ENCODE measurements around the gene RSAD2.
"Not testable (repeated sequence)": the region's sequence is repeated elsewhere in the genome, so short reads cannot be mapped to it uniquely, and the experiment has no call there.

The RSAD2 gene

DNA sequence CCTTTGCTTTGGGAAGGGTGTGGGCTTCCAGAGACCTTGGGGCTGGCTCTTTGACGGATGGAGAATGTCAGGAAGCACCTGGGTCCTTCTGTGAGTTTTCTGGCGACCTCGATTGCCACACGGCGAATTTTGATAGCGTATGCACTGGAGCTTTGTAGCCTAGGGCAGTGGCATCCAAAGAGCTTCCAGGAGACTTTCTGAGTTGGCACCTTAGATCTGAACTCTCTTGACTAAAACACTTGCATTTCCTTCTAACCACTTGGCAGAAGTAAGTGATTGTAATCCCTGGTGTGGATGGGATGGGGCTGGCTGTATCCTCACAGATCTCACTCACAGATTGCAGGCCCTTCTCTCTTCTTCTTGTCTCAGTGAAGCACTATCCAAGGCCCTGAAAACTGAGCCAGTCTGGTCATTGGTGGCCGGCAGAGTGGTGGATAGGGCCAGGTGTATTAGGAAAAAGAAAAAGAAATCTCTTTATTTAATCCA lies 47.4 kb downstream of the RSAD2 start:
- DNase-seq: no peak

DNA sequence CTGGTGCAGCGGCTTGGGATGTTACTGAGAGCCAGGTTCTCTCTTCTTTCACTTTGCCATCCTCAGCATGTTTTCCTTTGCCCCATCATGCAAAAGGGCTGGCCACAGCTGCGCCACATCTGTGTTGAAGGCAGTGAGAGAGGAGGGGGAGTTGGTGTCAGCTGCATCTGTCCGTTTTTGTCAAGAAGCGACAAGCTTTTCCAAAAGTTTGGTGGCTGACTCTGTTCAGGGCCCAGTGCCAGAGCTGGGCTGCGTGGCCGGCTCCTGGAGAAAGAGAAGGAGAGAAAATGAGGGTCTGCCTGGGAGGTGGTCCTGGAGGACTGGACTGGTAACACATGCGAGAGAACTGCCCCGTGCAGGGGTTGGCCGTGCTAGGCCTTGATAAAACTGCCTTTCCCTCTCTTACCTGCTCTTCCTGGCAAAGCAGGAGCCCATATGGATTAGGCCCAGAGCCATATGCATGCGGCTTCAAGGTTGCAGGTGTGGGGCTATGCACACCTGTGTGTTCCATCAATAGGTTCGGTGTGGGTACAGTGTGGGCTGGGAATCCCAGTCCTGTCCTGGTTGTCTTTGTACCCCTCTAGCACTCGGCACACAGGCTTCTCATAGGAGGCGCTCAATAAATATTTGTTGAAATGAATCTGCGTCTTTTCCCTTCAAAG lies 48.6 kb downstream of the RSAD2 start:
- DNase-seq: peak in 1 of 56 donors; percentile 27

DNA sequence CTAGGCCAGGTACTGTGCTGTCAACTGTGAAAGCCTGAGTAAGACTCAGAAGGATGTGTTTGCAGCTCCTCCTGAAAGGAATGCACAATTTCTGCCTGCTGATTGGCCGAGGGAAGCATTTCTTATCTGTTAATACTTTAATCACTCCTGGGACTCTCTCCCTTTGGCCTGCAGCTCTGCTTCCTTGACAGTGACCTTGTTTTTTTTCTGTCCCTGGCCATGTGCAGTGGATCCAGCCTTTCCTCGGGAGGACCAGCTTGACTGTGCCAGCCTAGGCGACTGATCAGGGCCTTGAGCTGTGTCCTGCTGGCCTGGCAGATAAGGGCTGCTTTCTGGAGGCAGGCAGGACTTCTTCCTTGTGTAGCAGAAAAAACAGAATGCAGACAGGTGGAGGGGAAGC lies 49.6 kb downstream of the RSAD2 start:
- peak in 1 of 56 donors; percentile 12 for DNase-seq

DNA sequence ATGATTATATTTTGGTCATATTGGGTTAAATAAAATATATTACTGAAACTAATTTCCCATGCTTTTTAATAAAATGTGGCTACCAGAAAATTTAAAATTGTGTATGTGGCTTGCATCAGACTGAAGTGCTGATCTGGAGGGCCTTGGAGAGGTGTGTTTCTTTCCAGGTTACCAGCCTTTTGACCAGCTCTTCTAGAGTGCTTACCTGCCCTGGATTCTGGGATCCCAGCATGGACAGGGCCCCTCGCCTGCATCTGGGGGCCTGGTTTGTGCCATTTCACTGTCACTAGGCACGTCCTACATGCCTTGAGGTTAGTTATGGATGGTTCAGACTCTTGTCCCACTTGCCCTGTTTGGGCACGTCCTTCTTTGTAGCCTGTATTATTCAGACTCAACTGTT lies 50.2 kb downstream of the RSAD2 start:
- DNase-seq: no peak

DNA sequence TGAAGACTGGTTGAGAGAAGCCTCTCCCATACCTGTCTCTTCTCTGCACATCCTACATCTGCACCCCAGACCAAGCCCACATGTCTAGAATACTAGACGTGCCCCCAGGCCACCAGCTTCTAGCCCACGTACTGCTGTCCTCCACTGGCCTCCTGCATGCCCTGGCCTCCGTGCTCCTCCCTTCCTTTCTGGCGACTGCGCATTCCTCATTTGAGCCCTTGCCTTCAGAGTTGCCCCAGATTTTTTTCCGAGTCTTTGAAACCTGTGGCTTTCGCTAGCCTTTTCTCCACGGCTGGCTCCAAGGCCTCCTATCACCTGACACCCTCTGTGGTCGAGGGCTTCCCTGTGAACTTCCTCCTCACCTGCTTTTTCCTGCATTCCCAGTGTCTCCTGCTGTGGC lies 50.9 kb downstream of the RSAD2 start:
- no peak for DNase-seq

DNA sequence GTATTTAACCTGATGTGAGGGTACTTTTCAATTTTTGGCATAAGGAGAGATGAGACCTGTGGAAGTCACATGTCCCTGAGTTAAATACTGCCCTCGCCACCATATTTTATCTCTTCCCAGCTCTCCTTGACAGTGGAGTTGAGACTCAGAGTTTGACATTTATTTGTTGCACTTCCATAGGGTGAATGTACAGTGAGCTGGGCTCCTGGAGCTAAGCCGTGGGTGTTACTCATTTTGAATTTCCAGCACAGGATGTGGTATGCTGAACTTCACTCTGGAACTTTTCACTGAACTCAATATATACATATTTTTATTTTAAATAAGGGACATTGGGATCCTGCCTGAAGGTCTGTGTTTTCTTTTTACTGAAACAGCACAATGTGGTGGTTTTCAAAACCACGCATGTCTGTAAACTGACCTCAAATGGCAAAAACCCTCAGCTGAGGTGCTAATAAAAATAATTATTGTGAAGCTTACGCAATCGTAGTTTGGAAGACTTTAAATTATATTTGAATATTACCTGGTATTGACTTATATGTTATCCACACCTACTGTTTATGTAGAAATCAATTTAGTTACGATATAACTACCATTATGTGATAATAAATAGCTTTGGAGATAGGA lies 51.7 kb downstream of the RSAD2 start:
- no peak for DNase-seq

DNA sequence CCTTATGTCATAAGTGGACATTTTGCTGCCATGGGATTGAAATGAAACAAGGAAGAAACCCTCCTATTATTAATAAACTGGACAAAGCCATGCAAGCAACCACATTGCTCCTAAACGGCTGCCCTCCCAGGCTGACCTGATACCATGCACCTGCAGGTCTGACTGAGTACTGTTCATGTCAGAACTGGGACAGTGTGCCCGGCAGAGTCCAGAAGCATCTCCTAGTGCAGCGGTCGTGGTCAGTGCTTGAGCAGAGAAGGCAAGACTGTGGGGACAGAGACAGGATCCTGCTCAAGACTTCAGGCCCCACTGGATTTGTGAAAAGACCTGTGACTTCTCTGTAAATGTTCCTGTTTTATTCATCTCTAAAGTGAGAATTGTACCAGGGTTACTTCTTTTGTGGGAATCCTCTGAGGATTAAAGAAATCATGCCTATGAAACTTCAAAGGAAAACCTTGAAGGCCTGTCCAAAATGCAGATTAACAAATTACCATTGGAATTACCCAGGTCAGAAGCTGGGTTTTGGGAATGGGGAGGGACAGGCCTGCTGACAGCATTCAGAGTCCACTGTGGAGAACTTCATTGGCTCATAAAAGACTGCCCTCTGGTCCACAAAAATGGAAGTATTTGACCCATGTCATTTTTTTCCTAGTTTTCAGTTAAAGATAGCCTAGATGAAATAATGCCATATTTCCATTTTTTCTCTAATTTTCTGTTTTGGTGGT lies 53.5 kb downstream of the RSAD2 start:
- DNase-seq: no peak

DNA sequence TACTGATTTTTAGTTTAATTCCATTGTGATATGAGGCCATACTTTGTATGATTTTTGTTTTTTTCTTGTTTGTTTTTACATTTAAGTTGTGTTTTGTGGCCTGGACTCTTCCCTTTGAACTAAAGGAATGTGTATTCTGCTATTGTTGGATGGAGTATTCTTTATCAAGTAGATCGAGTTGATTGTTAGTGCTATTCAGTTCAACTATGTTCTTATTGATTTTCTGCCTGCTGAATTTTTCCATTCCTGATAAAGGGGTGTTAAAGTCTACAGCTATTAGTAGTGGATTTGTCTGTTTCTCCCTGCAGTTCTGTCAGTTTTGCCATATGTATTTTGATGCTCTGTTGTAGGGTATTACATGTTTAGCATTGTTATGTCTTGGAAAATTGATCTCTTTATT lies 54.2 kb downstream of the RSAD2 start:
- DNase-seq: no peak

DNA sequence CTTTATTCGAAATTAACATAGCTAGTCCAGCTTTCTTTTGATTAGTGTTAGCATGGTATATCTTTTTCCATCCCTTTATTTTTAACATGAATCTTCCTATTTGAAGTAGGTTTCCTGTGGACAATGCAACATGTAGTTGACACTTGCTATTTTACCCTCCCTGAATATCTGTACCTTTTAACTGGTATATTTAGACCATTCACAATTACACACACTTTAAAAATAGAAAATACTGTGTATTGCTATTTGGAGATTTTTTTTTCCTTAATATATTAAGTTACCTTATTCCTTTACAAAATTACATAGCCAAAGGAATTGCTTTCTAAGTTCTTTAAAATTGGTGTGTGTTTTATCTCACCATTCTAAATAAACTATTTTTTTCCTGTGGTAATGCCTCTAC lies 54.6 kb downstream of the RSAD2 start:
- no peak for DNase-seq

DNA sequence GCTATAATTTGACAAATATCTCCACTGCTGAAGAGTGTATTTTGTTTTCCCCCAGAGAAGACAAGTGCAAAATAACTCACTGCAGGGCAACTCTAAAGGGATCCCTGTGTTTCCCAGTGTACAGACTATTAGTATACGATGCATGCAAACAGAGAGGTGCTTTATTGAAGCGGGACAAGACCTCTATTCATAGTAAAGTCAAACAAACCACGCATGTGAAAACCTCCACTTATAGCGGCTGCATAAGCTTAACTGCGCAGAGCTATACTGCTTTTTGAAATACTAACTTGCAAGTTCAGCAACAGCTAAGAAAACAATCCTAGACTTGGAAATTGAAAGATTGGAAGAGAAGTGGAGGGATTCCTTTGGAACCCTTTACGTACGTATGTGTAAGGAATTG lies 55.3 kb downstream of the RSAD2 start:
- no peak for DNase-seq

DNA sequence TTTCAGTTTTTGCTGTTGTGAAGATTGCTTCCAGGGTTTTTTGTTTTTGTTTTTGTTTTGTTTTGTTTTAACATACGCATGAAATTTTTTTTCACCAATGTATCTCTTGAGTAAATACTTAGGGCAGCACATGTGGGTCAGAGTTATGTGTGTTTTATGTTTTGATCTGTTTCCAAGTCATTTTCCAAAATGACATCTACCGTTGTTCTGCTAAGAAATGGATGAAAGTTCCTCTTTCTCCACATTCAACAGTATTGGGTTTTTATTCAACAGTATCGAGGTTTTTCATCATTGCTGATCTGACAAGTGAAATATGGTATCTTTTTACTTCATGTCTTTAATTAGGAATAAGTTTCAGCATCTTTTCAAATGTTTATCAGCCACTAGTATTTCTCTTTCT lies 56.3 kb downstream of the RSAD2 start:
- no peak for DNase-seq

DNA sequence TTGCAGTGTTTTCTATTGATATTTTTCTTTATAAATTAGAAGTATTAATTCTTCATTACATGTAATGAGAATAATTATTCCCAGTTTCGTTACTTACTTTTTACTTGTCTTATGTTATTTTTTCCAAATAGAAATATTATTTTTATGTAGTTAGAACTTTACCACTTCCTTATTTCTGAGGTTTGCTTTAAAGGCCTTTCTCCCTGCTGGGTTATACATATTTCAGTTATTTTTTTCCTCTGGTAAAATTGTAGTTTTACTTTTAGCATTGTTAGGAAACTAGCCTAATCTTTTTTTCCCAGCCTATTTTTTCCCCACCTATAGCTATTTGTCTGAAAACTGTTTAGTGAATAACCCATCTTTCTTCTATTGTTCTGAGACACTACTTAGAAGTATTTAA lies 56.8 kb downstream of the RSAD2 start:
- DNase-seq: no peak

DNA sequence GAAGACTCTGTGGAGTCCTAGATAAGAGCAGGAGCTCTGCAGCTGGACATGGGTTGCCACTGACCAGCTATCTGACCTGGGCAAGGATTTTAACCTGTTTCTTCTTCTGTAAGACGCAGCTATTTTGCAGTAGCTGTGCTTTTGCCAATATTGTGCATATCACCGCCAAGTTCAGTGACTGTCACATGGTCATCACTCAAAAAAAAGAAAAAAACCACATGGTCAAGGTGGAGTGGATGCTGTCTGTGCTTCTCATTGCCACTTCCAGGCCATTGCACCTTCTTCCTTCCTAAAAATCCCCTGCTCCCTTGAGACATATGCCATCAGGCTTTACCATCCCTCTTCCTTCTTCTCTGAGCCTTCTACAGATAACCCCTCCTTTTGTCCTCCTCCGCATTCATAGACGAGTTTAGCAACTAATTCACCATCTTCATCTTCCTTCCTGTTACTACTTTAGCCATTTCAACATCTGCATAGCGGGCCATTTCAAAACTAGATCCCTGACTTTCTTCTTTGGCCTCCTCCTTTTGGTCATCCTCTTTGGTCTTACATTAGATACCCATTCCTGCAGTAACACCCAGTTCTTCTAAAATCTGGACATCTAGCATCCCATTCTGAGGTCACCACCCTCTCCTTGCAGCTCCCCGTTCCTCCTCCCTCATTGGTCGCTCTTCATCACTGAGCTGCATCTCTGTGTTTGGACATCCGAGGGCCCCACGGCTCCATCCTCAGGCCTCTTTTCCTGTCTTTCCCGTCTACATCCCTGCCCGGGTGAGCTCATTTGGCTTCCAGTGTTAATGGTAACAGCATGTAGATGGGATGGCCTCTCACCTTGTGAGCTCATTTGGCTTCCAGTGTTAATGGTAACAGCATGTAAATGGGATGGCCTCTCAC lies 57.4 kb downstream of the RSAD2 start:
- DNase-seq: peak in 19 of 56 donors; percentile 24 to 65 (median 40)

DNA sequence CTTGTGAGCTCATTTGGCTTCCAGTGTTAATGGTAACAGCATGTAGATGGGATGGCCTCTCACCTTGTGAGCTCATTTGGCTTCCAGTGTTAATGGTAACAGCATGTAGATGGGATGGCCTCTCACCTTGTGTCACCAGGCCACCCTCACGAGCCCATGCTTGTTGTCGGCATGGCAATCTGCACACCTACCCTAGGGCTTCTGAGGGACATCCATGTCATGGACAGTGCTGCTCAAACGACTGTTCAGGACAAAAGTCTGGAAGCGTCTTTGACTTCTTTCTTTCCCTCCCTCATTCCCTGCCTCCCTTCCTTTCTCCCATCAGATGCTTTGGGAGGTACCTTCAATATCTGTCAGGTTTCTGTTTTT lies 58.1 kb downstream of the RSAD2 start:
- DNase-seq: not testable (repeated sequence)

DNA sequence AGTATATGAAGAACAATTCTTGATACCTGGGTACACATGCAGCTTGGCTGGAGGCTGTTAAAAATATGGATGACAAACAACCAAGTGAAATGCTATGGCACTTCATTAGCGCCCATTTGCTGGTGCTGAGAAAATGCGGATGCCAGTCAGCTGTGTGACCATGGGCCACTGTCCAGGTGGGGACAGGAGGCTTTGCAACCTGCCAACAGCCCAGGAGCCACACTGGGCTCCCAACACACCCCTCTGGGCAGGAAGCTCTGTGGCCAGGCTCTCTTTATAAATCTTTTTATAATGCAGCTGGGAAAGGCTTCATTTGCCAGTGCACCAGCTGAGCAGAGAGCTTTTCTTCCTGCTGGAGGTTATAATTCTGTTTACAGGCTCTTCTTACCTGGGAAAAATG lies 59.6 kb downstream of the RSAD2 start:
- DNase-seq: no peak

DNA sequence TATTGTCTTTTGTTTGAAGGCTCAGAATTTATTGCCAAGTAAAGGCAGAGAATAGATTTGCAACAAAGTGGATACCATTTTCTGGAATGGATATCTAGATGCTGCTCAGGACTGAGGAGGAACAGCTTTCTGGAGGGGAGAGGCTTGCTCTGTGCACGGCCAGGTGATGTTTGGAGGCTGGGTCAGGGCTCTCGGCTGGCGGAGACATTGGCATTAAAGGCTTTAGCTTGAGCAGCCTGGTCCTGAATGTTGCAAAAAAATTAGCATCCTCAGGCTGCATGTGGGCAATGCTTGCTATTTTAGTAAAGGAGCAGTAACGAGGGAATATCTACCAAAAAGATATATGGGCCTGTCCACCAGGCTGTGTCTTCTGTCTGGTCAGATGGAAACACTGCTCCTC lies 60.0 kb downstream of the RSAD2 start:
- DNase-seq: no peak

DNA sequence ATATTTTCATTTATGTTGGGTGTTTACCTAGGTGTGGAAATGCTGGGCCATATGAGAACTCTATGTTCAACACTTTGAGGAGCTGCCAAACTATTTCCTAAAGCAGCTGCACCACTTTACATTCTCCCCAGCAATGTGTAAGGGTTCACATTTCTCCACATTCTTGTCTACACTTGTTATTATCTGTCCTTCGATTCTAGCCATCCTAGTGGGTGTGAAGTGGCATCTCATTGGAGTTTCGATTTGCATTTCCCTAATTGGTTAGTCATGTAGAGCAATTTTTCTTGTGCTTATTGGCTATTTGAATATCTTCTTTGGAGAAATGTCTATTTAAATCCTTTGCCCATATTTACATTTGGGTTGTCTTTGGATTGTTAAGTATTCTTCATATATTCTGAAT lies 61.5 kb downstream of the RSAD2 start:
- DNase-seq: no peak

DNA sequence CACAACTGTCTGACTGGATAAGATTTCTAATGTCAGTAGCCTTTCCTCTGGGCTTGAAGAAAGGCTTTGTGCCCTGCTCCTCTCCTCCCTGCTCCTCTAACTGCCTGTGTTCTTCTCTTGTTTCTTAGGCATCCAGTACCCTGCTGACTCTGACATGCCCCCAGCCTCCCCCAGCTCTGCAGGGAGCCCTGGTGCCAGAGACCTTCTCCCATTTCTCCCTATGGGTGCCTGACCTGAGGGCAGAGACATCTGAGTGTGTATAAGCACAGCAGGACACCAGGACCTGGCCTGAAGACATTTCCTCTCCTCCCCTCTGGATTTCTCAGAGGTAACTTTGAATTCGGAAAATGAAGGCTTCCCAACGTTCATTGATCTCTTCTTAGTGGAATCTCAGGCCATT lies 63.2 kb downstream of the RSAD2 start:
- no peak for DNase-seq

DNA sequence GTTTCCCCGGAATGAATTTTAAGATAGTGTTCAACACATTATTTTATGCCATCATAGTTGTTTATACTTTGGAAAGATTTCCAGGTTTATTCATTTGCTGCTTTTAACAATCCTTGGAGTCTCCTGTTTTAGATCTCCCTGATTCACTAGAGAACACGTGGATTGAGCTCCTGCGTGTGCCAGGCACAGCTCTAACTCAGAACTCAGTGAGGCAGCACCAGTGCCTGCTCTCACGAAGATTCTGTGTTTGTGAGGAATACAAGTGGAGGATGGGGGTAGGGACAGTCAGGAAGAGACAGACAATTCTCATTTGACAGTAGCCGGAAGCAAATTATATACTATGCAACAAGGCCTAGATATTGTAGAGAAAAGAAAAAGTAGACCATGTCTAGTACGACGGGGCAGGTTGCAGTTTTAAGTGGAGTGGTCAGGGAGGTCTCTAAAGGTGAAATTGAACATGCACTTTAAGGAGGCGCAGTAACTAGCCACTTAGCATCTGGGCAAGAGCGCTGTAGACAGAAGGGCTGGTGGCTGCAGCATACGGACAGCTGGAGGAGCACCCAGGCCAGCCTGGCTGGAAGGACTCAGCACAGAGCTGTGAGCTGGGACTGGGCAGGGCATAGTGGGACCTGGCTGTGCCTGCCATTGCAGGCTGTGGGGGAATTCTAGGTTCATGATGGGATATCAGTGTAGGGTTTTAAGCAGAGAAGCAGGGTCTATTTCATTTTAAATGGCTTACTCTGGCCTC lies 63.9 kb downstream of the RSAD2 start:
- DNase-seq: peak in 4 of 56 donors; percentile 19 to 43 (median 32)

DNA sequence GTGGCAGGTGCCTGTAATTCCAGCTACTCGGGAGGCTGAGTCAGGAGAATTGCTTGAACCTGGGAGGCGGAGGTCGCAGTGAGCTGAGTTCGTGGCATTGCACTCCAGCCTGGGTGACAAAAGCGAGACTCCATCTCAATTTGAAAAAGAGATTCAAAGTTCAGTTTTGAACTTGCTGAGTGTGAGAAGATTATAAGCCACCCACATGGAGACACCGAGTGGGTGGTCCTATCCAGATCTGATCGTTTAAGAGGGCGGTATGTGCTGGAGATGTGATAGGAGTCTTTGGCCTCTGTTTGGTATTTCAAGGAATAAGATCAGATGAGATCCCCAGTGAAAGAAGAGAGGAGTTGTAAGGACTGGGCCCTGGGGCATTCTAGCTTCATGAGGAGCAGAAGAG lies 65.3 kb downstream of the RSAD2 start:
- peak in 2 of 56 donors; percentile 39 to 54 for DNase-seq

DNA sequence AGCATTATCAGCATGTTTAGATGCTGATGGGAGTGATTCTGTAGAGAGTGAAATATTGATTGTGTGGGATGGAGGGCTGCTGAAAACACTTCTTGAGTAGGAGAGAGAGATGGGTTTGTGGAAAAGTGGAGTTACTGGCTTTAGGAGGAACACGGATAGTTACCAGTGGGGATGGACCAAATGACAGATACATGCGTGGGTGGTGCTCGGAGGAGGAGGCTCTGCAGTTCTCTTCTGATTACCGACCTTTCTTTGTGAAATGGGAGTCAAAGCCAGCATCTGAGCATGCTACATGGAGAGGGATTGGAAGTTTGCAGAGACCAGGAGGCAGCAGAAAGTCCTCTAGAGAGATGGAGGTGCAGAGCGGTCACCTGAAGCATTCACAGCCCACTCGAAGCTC lies 65.9 kb downstream of the RSAD2 start:
- no peak for DNase-seq

Data from nucleus accumbens (tissue), 56 donors.